HepG2 (cell line): Measurements from ENCODE around the gene HS3ST3B1. TPM values are rescaled to one million over a fixed set of nuclear protein-coding genes. Genes with fewer than 3 reads are reported as not detected.

Experiments used
- HNRNPH1 ChIP-seq: fragments of 200-400 bp; formaldehyde crosslinking; optimal IDR thresholded peaks from 2 replicates; pipeline ENCODE3; 2017; ENCODE audit warnings: mild to moderate bottlenecking, low read depth, low read length
- HNRNPLL ChIP-seq: fragments of 200-400 bp; formaldehyde crosslinking; IDR thresholded peaks from 2 replicates; pipeline ENCODE4 v1.6.1; 2017; ENCODE audit warnings: mild to moderate bottlenecking, low read depth, low read length; ENCODE audit not compliant: poor library complexity, severe bottlenecking
- KDM3A ChIP-seq: IDR thresholded peaks from 2 replicates; pipeline ENCODE4 v1.6.1; 2018; ENCODE audit warnings: low read depth, missing compliant biosample characterization
- NPAS2 ChIP-seq: sonication (generic); formaldehyde crosslinking; IDR thresholded peaks from 2 replicates; pipeline ENCODE4 v1.8.0; 2022; ENCODE audit warnings: mild to moderate bottlenecking, missing genetic modification reagents, borderline replicate concordance
- RBFOX2 ChIP-seq: fragments of 200-400 bp; formaldehyde crosslinking; IDR thresholded peaks from 2 replicates; pipeline ENCODE4 v1.6.1; 2017; ENCODE audit warnings: low read depth, mild to moderate bottlenecking, low read length
- SIN3A ChIP-seq: IDR thresholded peaks from 2 replicates; pipeline ENCODE4 v1.6.1; 2011; ENCODE audit warnings: low read depth, mild to moderate bottlenecking, control low read depth, low read length, borderline replicate concordance
- polyA plus RNA-seq, 8 experiments: library from polyadenylated mRNA; depleted of rRNA in 3 of 8; stranded (reverse) in 7 of 8; unstranded in 1 of 8; fragments of >200 nt; fragmentation: Illumina TruSeq in 4 of 8; extraction: Trizol in 4 of 8; gene quantifications; 2 replicates each; pipeline versions ENCODE4 v1.2.1 to v1.2.3, GENCODE V29; 2011 to 2016; ENCODE audit warnings: low read depth in 4 of 8, missing spikeins in 1 of 8, mixed read lengths in 1 of 8; ENCODE audit not compliant: insufficient read depth in 1 of 8
- total RNA-seq, 5 experiments: library from RNA; depleted of rRNA; stranded (reverse); fragments of >200 nt; fragmentation: Illumina TruSeq; extraction: Trizol; gene quantifications; 2 replicates each; pipeline ENCODE4 v1.2.3, GENCODE V29; 2016; ENCODE audit warnings: low read depth in 1 of 5
- TF ChIP-seq, protein P1 (sequence below): sonication (generic); formaldehyde crosslinking; conservative IDR thresholded peaks from 2 replicates; pipeline ENCODE4 v1.8.1; 2023; ENCODE audit warnings: missing genetic modification reagents
- TF ChIP-seq, protein P2 (sequence below): sonication (generic); formaldehyde crosslinking; IDR thresholded peaks from 2 replicates; pipeline ENCODE4 v1.4.0; 2020; ENCODE audit warnings: mild to moderate bottlenecking, low read depth, missing genetic modification reagents
- TF ChIP-seq, protein P3 (sequence below): sonication (generic); formaldehyde crosslinking; IDR thresholded peaks from 2 replicates; pipeline ENCODE4 v1.4.0; 2020; ENCODE audit warnings: missing genetic modification reagents
- TF ChIP-seq, protein P4 (sequence below): sonication (generic); formaldehyde crosslinking; IDR thresholded peaks from 2 replicates; pipeline ENCODE4 v1.5.1; 2020; ENCODE audit warnings: mild to moderate bottlenecking, missing genetic modification reagents, moderate library complexity
- TF ChIP-seq, protein P5 (sequence below): sonication (generic); formaldehyde crosslinking; IDR thresholded peaks from 2 replicates; pipeline ENCODE4 v1.4.0; 2020; ENCODE audit warnings: mild to moderate bottlenecking, missing genetic modification reagents

The HS3ST3B1 gene
- total and polyA plus RNA-seq, 2 of the 13 experiments (the other 11 are each of a cell fraction or from before 2014, with no cell fraction given) = 15.7 to 39.5 TPM

DNA sequence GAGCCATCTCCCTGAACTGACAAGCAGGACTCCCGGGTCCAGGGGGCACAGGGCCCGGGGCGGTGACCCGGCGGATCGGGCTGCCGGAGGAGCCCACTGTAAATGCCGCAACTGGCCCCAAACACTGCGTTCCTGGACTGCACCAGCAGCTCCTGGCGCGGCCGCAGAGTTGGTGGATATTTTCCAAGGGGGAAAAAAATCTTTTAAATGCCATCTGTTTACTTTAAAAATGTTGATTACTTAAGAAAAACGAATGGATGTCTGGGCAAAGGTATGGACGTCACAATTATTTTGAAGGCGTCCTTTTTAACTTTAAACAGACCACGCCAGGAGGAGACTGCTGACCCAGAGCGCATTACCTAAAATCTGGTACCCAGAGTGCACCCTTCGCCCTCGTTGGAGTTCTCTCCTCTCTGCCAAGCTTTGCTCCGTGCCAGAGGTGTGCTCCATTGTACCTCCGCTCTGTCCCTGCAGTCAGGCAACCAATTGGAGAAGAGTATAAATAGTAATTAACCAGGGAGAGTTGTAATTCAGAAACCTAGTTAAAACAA, 3.4 kb downstream of the HS3ST3B1 start (continued):
- TF ChIP-seq, protein P1, sequence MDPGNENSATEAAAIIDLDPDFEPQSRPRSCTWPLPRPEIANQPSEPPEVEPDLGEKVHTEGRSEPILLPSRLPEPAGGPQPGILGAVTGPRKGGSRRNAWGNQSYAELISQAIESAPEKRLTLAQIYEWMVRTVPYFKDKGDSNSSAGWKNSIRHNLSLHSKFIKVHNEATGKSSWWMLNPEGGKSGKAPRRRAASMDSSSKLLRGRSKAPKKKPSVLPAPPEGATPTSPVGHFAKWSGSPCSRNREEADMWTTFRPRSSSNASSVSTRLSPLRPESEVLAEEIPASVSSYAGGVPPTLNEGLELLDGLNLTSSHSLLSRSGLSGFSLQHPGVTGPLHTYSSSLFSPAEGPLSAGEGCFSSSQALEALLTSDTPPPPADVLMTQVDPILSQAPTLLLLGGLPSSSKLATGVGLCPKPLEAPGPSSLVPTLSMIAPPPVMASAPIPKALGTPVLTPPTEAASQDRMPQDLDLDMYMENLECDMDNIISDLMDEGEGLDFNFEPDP = no peak
- TF ChIP-seq, protein P2, sequence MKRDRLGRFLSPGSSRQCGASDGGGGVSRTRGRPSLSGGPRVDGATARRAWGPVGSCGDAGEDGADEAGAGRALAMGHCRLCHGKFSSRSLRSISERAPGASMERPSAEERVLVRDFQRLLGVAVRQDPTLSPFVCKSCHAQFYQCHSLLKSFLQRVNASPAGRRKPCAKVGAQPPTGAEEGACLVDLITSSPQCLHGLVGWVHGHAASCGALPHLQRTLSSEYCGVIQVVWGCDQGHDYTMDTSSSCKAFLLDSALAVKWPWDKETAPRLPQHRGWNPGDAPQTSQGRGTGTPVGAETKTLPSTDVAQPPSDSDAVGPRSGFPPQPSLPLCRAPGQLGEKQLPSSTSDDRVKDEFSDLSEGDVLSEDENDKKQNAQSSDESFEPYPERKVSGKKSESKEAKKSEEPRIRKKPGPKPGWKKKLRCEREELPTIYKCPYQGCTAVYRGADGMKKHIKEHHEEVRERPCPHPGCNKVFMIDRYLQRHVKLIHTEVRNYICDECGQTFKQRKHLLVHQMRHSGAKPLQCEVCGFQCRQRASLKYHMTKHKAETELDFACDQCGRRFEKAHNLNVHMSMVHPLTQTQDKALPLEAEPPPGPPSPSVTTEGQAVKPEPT = no peak
- TF ChIP-seq HNRNPLL (peak; percentile 3), SIN3A (peak; percentile 40; the same call in 1 of the 2 replicates), KDM3A (CRISPR knock-in tag) (0 out of 2 replicates have a peak, but pooled peaks have one; percentile 44), RBFOX2 (peak; percentile 1; the same call in 1 of the 2 replicates), NPAS2 (CRISPR knock-in tag) (no peak), HNRNPH1 (no peak)
- TF ChIP-seq, protein P3, sequence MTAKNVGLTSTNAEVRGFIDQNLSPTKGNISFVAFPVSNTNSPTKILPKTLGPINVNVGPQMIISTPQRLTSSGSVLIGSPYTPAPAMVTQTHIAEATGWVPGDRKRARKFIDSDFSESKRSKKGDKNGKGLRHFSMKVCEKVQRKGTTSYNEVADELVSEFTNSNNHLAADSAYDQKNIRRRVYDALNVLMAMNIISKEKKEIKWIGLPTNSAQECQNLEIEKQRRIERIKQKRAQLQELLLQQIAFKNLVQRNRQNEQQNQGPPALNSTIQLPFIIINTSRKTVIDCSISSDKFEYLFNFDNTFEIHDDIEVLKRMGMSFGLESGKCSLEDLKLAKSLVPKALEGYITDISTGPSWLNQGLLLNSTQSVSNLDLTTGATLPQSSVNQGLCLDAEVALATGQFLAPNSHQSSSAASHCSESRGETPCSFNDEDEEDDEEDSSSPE (CRISPR knock-in tag) = no peak
- TF ChIP-seq, protein P4, sequence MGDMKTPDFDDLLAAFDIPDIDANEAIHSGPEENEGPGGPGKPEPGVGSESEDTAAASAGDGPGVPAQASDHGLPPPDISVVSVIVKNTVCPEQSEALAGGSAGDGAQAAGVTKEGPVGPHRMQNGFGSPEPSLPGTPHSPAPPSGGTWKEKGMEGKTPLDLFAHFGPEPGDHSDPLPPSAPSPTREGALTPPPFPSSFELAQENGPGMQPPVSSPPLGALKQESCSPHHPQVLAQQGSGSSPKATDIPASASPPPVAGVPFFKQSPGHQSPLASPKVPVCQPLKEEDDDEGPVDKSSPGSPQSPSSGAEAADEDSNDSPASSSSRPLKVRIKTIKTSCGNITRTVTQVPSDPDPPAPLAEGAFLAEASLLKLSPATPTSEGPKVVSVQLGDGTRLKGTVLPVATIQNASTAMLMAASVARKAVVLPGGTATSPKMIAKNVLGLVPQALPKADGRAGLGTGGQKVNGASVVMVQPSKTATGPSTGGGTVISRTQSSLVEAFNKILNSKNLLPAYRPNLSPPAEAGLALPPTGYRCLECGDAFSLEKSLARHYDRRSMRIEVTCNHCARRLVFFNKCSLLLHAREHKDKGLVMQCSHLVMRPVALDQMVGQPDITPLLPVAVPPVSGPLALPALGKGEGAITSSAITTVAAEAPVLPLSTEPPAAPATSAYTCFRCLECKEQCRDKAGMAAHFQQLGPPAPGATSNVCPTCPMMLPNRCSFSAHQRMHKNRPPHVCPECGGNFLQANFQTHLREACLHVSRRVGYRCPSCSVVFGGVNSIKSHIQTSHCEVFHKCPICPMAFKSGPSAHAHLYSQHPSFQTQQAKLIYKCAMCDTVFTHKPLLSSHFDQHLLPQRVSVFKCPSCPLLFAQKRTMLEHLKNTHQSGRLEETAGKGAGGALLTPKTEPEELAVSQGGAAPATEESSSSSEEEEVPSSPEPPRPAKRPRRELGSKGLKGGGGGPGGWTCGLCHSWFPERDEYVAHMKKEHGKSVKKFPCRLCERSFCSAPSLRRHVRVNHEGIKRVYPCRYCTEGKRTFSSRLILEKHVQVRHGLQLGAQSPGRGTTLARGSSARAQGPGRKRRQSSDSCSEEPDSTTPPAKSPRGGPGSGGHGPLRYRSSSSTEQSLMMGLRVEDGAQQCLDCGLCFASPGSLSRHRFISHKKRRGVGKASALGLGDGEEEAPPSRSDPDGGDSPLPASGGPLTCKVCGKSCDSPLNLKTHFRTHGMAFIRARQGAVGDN = peak; percentile 1; the same call in 1 of the 2 replicates
- TF ChIP-seq, protein P5, sequence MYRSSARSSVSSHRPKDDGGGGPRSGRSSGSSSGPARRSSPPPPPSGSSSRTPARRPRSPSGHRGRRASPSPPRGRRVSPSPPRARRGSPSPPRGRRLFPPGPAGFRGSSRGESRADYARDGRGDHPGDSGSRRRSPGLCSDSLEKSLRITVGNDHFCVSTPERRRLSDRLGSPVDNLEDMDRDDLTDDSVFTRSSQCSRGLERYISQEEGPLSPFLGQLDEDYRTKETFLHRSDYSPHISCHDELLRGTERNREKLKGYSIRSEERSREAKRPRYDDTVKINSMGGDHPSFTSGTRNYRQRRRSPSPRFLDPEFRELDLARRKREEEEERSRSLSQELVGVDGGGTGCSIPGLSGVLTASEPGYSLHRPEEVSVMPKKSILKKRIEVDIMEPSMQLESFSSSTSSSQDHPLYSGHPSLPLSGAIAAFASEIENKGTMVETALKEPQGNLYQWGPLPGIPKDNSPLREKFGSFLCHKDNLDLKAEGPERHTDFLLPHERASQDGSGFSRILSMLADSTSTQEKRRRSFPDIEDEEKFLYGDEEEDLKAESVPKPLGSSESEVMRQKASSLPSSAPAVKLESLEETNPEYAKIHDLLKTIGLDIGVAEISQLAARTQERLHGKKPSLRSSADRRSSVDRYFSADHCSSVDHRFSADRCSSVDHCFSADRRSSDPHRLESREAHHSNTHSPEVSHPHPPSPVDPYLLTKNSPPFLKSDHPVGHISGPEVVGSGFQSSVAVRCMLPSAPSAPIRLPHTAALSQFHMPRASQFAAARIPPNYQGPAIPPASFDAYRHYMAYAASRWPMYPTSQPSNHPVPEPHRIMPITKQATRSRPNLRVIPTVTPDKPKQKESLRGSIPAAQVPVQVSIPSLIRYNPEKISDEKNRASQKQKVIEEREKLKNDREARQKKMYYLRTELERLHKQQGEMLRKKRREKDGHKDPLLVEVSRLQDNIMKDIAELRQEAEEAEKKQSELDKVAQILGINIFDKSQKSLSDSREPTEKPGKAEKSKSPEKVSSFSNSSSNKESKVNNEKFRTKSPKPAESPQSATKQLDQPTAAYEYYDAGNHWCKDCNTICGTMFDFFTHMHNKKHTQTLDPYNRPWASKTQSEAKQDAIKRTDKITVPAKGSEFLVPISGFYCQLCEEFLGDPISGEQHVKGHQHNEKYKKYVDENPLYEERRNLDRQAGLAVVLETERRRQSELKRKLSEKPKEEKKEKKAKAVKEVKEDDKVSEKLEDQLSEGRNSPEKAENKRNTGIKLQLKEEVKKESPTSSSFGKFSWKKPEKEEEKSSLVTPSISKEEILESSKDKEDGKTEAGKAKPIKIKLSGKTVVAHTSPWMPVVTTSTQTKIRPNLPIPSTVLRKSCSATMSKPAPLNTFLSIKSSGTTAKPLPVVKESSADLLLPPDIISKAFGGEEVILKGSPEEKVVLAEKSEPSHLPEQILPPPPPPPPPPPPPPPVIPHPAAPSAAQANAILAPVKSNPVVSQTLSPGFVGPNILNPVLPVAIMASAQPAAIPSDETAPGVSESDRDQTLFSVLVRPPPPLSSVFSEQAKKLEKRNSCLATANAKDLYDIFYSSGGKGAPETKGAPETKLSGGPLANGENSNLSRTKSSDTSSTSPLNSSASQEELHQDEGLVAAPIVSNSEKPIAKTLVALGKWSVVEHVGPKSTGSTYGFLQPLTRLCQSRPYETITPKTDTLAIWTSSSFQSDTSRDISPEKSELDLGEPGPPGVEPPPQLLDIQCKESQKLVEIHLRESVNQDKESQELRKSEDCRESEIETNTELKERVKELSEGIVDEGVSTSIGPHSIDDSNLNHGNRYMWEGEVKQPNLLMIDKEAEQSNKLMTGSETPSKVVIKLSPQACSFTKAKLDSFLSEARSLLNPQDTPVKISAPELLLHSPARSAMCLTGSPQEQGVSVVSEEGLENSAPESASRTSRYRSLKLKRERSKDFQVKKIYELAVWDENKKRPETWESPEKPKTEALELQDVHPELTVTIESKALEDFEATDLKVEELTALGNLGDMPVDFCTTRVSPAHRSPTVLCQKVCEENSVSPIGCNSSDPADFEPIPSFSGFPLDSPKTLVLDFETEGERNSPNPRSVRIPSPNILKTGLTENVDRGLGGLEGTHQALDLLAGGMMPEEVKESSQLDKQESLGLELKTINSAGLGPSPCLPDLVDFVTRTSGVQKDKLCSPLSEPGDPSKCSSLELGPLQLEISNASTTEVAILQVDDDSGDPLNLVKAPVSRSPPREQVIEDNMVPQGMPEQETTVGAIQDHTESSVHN (CRISPR knock-in tag) = no peak
